ENCODE measurements around the gene ROBO1.

GRCh38 chr3:78834910-78835309, 932.9 kb downstream of the ROBO1 start:
- TF ChIP-seq CTCF (IDR thresholded peaks at IDR 0.05) (no peak), POLR2A (IDR thresholded peaks at IDR 0.05) (no peak)

Measured in thyroid gland (tissue), 4 donors.